HG03159 (cell line): ENCODE results near the gene PAN3.

Experiments used
- ATAC-seq: cut with Tn5 transposase; IDR thresholded peaks from one replicate; pipeline ENCODE4 v1.9.1; 2021; ENCODE audit warnings: mild to moderate bottlenecking, moderate library complexity; ENCODE audit not compliant: unreplicated experiment

Gene PAN3

GRCh38 chr13:28299916-28300315, 161.6 kb downstream of the PAN3 start:
- ATAC-seq, result no peak

GRCh38 chr13:28301839-28302238, 163.5 kb downstream of the PAN3 start:
- no peak for ATAC-seq

- no peak for ATAC-seq
These were observed 168.0 kb downstream of the PAN3 start for GRCh38 chr13:28306325-28306724.

- no peak for ATAC-seq
These were observed 175.2 kb downstream of the PAN3 start for GRCh38 chr13:28313579-28313978.

GRCh38 chr13:28314879-28315278, 176.5 kb downstream of the PAN3 start:
- ATAC-seq, result no peak

- no peak for ATAC-seq
These were observed 177.8 kb downstream of the PAN3 start for GRCh38 chr13:28316129-28316528.

GRCh38 chr13:28316836-28317235, 178.5 kb downstream of the PAN3 start:
- no peak for ATAC-seq

GRCh38 chr13:28318496-28318895, 180.2 kb downstream of the PAN3 start:
- ATAC-seq, result no peak

- no peak for ATAC-seq
These were observed 181.2 kb downstream of the PAN3 start for GRCh38 chr13:28319528-28319927.

GRCh38 chr13:28320209-28320608, 181.9 kb downstream of the PAN3 start:
- no peak for ATAC-seq

- no peak for ATAC-seq
These were observed 182.7 kb downstream of the PAN3 start for GRCh38 chr13:28320884-28321574.

- no peak for ATAC-seq
These were observed 183.4 kb downstream of the PAN3 start for GRCh38 chr13:28321756-28322155.

GRCh38 chr13:28322256-28322905, 184.0 kb downstream of the PAN3 start:
- ATAC-seq, result no peak

GRCh38 chr13:28324181-28324789, 185.9 kb downstream of the PAN3 start:
- ATAC-seq, result no peak

- no peak for ATAC-seq
These were observed 186.7 kb downstream of the PAN3 start for GRCh38 chr13:28325022-28325421.

GRCh38 chr13:28326056-28326455, 187.7 kb downstream of the PAN3 start:
- ATAC-seq, result no peak

GRCh38 chr13:28327373-28328270, 189.3 kb downstream of the PAN3 start:
- ATAC-seq, result no peak

GRCh38 chr13:28328271-28328607, 189.9 kb downstream of the PAN3 start:
- no peak for ATAC-seq

- ATAC-seq, result no peak
These were observed 191.2 kb downstream of the PAN3 start for GRCh38 chr13:28329395-28330158.

- ATAC-seq, result no peak
These were observed 195.0 kb downstream of the PAN3 start for GRCh38 chr13:28333204-28333881.
